Measurements from ENCODE around the gene HCCS.
"Not testable (repeated sequence)": the region's sequence is repeated elsewhere in the genome, so short reads cannot be mapped to it uniquely, and the experiment has no call there.

HCCS gene

DNA sequence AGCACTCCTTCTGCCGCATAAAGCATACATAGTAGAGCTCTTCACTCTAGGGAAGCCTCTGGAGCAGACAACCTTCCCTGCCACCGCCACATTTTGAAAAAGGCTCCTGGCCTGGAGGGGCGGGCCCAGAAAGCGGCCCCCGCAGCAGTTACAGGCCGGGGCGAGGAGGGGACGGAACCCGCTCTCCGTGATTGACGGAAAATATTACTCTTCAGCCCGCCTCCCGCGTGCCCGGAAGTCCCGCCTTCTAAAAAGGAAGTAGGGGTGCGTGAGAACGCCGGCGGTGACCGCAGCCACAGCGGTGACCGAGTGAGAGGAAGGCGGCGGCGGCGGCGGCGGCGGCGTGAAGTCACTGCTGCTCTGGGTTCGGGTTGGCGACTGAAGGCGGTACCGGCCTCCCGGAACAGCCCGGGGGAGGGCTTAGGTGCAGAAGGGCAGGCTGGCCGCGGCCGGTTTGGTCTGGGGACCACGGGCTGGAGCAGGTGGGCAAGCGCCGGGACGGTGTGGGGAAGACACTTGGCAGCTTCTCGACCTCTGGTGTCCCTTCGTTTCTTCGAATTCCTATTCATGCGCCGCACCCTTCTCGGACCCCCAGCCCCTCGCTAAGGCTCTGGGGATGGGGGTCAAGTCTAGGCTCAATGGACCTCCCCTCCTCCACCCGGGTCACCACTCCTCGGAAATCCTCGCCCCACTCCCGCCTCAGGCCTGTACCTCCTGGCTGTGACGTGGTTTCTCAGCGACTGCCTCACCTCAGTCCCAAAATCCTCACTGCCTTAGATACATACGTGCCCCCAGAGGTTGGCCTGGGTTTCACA lies at the start of gene HCCS:
Gene HCCS, plus strand, starts transcription at position 296 of the 815 bp plus-strand sequence. CDS start 729 bp downstream, outside the sequence.
- peak; percentile 80 for DNase-seq (ENCODE audit: low read depth)

DNA sequence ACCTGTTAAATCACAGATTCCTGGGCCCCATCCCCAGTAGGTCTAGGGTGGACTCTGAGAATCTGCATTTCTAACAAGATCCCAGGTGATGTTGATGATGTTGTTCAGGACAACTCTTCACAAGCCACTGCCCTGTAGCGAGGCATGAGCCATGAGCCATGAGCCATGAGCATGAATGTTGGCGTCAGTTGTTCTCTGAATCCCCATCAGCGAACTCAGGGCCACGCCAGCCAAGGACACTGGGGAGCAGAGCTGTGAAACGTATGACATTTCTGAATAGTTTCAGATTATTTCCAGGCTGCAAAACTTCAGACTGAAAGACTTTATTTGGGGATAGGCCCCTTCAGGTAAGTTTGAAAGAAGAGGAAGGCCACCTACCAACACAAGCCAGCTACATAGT lies 46.9 kb upstream of the HCCS start:
- DNase-seq (ENCODE audit: low read depth): no peak

DNA sequence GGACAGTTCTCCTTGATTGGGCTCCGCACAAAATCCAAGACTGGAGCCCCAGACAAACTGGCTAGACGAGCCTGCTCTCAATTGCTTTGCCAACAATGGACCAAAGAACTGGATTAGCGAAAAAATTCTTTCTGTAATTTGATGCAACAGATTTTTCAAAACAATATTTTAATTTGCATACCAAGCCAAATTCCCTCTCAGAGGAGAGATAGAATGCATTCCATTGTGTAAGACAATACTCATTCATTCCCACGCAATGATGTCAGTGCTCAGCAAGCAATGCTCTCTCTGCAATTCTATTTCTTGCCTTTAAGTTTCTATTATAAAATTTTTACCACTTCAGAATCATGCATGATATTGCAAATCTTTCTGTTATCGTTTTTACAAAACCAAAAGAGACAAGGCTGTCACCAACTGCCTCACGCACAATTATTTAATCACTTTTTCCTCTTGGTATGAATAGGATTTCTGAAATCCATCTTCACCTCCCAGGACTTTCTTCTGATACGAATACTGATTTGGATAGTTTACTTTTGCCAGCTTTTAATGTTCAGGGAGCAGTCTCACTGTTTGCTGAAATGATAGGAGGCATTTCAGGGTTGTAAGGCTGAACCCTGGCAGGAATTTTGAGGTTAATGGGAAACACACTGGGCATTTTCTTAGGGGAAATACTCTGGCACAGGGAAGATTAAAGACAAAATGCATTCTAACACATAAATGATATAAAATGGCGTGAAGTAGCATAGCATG lies 46.1 kb upstream of the HCCS start:
- DNase-seq (ENCODE audit: low read depth): no peak

DNA sequence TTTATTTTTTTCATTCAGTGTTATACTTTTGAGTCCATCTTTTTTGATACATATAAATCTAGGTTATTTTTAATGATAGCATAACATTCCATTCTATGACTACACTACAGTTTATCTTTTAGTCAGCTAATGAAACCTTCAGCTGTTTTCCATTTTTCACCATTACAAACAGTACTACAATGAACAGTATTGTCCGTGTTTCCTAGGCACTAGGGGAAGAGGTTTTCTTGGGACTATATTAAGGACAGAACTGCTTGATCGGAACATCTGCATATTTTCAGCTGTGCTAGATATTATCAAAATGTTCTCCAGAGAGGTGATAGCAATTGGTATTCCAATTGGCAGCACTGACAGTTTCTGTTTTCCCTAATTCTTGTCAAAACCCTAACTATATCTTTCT lies 44.3 kb upstream of the HCCS start:
- DNase-seq (ENCODE audit: low read depth): no peak

DNA sequence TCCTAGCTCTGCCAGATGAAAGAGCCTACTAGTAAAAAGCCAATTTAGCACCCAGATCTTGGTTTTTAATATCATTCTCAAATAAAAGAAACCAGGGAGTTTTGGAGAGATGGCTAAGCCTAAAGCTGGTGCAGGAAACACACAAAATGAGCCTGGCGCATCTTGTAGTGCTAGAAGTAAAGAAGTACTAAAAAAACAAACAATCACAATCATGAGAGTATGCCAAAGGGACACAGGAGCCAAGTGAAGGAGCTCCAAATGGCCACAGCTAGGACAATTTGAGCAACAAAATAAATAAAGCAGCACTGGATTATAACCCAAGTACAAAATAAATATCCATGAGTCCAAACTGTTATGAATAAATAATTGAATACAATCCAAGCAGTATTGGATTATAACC lies 37.8 kb upstream of the HCCS start:
- DNase-seq (ENCODE audit: low read depth): no peak

DNA sequence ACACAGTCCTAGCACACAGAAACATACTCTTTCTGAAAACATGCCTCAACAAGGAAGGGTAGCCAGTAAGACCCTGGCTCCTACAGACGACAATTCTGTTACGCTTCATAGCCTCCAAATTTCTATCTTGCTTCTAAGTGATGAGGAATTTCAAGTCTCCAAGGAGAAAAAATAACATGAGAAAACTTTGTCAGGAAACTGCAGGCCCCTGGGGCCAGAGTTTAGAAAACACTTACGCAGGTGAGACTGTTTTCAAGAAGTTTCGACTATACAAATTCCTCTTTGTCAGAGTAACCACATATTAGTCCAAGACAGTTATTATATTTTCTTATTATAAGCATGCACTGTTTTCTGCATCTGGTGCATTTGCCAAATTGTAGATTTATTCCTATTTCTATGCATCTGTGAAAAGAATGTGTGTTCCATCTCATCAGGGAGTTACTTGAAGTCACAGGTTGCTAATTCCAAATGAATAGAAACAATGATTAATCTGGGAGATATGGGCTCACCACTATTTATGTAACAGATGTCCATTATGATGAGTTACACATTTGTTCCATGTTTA lies 30.3 kb upstream of the HCCS start:
- no peak for DNase-seq (ENCODE audit: low read depth)

DNA sequence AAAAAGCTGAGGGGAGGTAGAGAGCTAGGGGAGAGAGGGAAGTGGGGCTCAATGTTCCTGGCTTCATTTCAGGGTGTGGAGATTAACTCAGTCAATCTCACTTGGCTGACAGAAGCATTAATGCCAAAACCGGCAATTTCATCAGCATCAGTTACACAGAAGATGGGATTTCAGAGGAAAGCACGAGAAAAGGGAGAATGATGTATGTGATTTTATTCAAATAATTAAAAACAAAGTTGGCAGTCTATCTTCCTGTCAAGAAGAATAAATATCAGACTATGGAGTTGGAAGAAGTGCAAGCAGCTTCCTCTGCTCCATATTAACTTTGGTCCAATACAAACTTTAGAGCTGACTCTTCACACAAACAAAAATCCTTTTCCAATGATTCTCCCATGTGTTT lies 29.6 kb upstream of the HCCS start:
- no peak for DNase-seq (ENCODE audit: low read depth)

DNA sequence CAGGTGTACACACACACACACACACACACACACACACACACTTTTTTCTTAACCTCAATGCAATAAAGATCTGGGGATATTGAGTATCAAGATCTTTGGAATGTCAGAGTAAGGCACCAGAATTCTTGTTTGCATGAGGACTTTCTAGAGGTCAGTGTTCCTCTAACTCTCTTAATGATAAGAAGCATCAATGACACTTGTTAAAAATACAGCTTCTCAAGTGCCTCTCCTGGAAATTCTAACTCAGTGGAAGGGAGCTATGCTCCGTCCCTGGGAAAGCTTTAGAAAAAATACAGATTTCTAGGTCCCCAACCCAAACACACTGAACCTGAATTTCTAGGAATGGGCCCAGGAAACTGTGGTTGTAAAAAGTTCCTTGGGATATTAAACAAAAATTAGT lies 25.8 kb upstream of the HCCS start:
- no peak for DNase-seq (ENCODE audit: low read depth)

DNA sequence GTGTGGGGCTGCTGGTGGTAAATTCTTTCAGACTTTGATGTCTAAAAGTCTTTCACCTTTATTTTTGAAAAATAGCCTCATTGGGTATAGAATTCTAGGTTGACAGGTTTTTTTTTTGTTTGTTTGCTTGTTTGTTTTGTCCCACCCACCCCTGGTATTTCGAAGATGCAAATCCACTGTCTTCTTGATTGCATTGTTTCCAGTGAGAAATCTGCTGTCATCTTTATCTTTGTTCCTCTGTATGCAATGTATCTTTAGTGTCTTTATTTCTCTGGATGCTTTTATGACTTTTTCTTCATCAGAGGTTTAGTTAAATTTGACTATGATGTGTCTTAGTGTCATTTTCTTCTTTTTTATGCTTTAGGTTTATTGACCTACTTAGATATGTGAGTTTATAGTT lies 21.3 kb upstream of the HCCS start:
- DNase-seq (ENCODE audit: low read depth): no peak

DNA sequence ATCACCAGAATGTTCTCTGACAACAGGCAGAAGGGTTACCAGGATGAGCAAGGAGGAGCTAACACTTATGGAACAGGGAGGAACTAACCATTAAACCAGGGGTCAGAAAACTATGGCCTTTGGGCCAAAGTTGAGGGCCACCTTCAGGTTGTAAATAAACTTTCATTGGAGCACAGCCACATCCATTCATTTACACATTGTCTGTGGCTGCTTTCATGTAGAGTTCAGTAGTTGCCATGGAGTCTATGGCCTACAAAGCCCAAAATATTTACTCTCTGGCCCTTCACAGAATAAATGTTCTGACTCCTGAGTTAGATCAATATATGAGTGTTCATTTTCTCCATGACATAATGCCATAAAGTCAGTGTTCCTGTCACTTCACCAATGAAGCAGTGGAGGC lies 13.2 kb upstream of the HCCS start:
- no peak for DNase-seq (ENCODE audit: low read depth)

DNA sequence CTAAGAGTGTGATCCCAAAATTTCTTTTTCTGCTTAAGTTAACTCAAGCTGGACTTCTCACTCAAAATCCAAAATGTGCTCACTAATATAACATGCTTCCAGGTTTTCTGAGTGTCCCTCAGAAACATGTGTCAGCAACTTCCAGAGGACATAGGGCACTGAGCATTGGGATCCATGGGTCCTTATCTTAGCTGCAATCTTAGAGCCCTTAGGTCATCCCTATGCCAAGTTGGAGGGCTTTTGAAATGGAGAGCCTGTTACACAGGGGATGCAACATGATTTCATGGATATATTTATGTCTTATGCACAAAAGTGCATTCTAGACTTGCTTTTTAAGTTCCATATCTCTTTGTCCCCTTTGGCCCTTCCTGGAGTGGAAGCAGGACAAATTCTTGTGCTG lies 11.7 kb upstream of the HCCS start:
- no peak for DNase-seq (ENCODE audit: low read depth)

DNA sequence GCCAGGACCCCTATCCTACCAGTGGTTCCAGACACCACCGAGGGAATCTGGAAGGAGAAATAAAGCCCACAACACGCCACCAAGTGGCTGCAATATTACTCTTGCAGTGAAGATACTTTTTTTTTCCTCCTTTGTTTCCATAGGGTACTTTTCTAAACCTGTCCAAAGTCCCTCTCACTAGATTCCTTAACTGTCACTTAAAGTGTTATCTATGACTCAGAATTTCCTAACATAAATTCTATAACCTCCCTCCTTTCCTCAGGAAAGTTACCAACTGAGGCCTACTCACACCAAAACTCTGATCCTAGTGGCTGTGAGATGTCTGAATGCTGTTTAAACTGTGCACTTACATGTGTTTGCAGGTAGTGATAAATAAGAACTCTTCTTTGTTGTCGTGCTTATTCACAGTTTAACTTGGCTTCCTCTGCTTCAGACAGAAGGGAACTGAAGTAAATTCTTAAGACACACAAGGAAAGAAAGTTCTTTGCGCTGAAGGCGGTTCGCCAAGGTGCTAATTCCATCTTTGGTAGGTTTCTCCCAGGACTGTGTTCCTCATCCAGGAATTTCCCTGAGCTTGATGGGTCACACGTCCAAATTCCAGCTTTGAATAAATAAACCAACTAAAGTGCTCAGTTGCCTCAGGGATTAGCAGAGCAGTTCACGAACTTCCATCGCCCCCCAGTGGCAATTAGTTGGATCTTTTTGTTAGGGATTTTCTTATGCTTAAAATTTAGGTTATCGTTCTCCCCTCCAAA lies 10.7 kb upstream of the HCCS start:
- DNase-seq (ENCODE audit: low read depth): no peak

DNA sequence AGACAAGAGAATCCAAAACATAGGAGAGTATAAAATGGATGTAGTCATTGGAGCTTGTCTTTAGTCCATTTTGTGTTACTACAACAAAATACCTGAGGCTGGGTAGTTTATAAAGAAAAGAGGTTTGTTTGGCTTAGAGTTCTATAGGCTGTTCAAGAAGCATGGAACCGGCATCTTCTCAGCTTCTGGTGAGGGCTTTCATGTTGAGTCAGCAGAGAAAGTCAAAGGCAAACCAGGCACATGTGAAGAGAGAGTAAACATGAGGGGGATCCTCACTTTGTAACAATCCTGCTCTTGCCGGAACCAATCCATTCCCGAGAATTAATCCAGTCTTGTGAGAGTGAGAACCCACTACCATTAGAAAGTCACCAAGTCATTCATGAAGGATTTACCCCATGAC lies 8.1 kb upstream of the HCCS start:
- no peak for DNase-seq (ENCODE audit: low read depth)

DNA sequence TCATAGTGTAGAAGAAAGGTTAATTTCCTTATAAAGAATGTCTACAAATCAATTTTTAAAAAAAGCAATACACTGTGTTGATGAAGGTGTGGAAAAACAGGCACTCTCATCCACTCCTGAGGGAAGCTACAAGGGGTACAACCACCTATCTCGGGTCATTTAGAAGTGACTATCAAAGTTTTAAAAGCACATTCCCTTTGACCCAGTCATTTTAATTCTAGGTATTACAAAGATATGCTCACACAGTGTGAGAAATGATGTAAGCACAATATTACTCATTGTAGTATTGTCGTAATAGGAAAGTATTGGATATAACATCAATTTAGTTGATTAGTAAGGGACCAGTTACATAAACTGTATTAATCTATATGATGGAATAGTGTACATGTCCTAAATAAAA lies 7.4 kb upstream of the HCCS start:
- no peak for DNase-seq (ENCODE audit: low read depth)

DNA sequence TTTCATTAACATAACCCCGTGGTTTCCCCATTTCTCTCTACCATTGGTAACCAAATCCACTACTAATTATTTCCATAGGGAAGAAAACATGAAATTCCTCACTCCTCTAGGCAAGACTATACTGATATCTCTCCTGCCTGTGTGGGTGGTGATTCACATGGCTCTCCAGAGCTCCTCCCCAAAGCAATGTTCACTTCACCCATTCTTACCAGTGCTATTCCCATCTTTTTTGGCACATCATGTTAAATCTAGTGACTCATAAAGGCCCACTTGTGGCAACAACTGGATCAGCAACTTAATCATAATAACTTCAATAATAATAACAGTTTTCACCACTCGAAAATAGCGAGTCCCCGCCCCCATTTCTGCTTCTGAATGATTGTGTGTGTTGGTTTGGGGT lies 6.1 kb upstream of the HCCS start:
- no peak for DNase-seq (ENCODE audit: low read depth)

DNA sequence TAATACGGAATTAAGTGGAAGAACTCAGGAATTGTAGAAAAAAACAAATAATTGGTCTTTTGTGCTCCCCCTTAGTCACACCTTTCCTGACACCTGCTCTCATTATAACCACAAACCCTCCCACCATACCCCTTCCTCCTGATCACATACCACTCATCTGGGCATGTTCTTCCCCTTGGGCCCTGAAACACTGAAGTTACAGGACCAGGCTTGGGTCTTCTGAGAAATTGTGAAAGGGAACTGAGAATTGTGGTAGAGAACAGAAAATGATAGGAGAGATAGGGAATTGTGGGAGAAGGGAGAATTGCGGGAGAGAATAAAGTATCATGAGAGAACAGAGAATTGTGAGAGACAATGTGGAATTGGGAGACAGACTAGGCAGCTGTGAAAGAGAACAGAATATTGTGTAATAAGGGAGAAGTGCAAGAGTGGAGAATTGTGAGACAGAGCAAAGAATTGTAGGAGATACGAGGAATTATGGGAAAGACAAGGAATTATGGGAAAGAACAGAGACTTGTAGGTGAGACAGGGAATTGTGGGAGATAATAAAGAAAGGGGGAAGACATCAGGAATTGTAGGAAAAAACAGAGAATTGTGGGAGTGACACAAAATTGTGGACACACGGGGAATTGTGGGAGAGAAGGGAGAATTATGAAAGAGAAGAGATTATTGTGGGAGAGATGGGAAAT lies 2.7 kb upstream of the HCCS start:
- DNase-seq (ENCODE audit: low read depth): no peak

DNA sequence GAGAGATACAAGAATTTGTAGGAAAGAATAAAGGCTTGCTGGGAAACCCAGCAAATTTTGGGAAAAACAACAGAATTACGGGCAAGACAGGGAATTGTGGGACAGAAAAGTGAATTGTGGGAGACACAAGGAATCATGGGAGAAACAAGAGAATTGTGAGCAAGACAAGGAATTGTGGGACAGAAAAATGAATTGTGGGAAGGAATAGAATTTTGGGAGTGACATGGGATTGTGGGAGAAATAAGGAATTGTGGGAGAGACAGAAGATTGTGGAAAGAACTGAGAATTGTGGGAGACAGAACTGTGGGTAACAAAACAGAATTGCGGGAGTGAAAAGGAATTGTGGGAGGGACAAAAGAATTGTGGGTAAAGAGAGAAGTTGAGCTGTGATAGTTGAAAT lies 1.2 kb upstream of the HCCS start:
- no peak for DNase-seq (ENCODE audit: low read depth)

DNA sequence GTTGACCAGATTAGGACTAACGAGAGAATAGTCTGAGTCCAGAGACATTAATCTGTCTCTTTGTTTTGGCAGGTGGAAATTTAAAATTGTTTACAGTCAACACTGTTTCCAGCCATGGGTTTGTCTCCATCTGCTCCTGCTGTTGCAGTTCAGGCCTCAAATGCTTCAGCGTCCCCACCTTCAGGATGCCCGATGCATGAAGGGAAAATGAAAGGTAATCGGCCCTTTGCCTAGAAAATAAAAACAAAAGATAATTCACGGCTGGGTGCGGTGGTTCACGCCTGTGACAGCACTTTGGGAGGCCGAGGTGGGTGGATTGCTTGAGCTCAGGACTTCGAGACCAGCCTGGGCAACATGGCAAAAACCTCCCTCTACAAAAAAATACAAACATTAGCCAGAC lies 815 bp downstream of the HCCS start:
- DNase-seq (ENCODE audit: low read depth): no peak

DNA sequence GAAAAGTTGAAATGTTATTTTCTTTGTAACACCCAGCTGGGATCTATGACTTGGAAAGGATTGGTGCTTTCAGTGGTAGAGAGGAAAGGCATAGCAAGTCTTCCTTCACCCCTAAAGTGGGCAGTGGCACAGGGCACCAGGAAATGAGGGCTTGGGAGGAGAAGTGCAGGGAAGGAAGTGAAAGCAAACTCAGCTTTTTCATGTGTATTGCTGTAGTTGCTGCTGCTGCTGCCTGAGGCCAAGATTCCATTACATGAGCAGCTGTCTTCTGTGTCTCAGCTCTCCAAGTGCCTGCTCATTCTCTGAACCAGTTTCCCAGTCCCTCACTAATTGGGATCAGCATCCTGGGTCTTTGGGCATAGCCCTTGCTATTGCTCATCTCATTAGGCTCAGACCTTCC lies 2.6 kb downstream of the HCCS start:
- no peak for DNase-seq (ENCODE audit: low read depth)

DNA sequence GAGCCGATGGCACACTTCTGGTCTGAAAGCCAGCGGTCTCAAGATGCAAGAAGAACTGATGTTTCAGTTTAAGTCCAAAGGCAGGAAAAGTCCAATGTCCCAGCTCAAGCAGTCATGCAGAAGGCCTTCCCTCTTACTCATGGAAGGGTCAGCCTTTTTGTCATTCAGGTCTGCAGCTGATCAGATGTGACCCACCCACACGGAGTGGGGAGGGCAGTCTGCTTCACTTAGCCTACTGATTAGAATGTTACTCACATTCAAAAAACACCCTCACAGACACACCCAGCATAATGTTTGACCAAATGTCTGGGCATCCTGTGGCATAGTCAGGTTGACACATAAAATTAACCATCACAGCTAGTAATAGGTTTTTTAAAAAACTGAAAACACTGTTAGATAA lies 6.6 kb downstream of the HCCS start:
- no peak for DNase-seq (ENCODE audit: low read depth)

DNA sequence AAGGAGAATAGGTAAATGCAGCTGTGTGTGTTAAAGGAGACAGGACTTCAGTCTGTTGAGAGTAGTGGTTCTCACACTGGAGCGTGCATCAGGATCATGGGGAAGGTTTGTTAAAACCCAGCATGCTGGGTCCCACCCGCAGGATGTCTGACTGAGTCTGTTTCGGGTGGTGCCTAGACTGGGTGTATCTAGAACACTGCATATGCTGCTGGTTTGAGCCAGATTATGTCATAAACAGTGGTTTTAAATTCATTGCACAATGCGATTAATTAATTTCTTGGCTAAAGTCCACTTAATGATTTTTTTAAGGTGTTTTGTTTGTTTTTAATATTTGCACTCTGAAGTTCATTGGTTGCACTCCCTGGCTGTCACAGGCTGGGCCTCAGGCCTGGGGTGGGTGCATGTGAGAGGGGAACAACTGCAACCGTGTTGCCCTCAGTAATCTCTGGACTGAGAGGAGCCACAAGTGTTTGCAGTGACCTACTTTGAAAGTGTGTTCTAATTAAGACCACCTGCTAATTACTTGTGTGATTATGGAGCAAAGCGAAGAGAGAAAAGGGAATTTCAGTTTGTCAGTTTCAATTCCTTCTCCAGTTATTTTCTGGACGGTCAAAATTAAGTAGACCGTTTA lies 8.3 kb downstream of the HCCS start:
- no peak for DNase-seq (ENCODE audit: low read depth)

DNA sequence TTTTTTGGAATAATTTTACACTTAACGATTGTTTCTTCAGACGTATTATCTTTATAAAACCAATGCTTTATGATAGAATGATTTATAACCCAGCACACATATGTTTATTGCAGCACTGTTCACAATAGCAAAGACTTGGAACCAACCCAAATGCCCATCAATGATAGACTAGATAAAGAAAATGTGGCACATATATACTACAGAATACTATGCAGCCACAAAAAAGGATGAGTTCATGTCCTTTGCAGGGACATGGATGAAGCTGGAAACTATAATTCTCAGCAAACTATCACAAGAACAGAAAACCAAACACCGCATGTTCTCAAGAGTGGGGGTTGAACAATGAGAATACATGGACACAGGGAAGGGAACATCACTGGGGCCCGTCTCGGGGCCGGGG lies 12.0 kb downstream of the HCCS start:
- DNase-seq (ENCODE audit: low read depth): not testable (repeated sequence)

Data from activated T-cell treated with anti-CD3 and anti-CD28 coated beads for 24 hours (primary cell).